HG03175 (cell line): ENCODE data around the gene FGD5.

ENCODE experiments used
- ATAC-seq: cut with Tn5 transposase; IDR thresholded peaks from one replicate; pipeline ENCODE4 v1.9.1; 2021; ENCODE audit warnings: mild to moderate bottlenecking, moderate library complexity; ENCODE audit not compliant: unreplicated experiment

FGD5 gene

DNA sequence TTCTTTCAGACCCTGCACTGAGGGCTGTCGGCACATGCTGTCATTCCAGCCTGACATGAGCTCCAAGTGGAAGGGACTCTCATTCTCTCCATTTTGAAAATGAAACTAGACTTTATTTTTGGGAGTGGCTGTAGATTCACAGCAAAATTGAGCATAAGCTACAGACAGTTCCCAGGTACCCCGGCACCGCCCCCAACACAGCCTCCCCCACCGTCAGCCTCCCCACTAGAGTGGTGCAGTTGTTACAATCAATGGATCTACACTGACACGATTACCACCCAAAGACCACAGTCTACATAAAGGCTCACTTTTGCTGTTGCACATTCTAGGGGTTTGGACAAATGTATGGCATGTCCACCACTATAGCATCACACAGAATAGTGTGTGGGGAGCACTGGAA, 29.5 kb upstream of the FGD5 start:
- no peak for ATAC-seq

GRCh38 chr3:14789640-14790285, 29.0 kb upstream of the FGD5 start:
- ATAC-seq: no peak

- no peak for ATAC-seq
Measured at GRCh38 chr3:14791343-14791945, 27.3 kb upstream of the FGD5 start.

DNA sequence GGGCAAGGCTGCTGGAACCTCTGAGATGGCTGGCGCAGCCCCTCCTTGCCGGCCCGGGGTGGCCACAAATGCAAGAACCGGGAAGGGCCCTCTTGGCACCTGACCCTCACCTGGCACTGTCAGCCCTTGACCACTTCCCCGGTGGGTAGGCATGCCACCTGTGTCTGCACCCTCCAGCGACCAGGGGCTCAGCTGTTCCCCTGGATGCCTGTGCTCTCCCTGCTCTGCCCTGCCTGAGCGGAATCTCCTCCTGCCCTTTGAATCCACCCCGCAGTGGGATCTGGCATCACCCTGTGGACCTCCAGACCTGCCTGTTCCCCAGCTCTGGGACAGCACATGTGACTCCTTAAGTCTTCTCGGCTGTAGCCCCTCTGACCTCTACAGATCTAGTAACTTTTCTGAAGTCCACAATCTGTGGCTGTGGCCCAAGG, 26.1 kb upstream of the FGD5 start:
- ATAC-seq: no peak

DNA sequence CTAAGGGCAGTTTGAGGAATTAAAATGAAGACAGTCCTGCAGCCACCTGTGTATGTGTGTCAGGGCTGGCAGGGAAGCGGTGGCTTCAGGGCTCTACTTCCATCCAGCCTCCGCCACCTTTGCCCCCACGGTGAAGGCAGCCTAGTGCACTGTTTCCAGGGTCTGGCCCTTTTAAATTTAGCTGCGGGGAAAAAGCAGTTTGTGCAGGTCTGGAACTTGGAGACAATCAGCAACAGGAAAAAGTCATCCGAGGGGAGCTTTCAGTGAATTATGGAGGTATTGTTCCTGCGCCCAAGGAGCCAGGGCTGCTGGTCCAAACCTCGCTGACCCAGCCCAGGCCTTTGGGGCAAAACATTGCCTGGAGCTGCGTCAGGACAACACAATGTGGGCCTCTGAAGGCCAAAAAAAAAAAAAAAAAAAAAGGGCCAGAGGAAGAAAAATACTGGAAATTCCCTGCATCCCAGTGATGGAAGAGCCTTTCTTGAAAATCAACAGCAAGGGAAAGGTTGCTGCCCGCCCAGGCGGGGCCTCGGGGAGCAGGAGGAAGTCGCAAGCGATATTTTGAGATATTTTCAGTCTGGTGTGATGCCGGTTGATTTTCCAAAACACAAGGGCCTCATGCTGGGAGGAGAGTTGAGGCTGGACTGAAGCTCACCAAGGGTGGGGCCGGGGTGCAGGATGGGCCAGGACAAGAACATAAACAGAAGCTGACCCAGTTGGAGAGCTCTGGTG, 25.5 kb upstream of the FGD5 start:
- ATAC-seq: no peak

DNA sequence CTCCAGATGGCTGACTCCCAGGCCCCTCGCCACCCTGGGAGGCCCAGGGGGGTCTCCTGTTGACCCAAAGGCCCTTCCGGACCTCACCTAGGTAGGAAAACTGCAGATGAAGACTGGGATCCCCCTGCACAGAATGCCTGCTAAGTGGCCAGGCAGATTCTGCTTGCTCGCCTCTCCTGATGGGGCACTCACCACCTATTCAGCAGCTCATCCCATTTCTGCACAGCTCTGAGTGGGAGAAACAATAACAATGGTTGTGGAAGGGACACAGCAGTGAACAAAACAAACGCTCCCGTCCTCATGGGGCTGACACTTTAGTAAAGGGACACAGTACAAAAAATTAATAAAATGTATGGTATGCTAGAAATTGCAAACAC, 24.9 kb upstream of the FGD5 start:
- ATAC-seq: no peak

DNA sequence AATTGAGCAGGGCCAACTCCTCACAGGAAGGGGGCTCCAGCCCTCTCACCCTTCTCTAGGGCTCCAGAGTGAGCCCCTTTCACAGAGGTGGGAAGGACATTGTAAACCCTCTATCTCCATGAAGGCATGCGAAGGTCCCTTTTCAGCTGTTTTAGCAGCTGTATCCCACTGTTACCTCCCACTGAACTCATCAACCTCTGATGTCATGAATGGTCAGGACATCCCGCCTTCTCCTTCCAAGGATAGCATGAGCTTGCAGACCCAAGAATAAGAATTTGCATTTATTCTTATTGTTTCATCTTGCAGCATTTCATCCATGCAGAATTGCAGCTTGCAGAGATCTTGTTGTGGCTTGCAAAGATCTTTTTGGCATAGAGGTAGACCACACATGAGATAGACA, 24.3 kb upstream of the FGD5 start:
- no peak for ATAC-seq

DNA sequence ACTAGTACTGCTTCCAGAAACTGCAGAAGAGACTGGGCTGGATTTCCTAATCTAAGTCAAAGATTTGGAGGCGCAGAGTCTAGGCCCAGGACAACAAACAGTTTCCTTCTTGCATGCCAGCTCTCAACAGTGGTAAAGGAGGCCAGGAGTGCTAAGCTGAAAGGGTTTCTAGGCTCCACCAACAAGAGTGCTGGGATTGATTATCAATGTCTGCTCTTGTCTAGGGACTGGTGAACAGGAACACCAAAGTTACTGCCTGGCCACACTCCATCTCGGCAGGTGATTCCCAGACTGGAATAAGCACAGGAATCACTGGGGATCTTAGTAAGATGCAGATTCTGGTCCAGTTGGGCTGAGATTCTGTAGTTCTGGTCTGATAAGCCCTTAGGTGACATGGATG, 22.8 kb upstream of the FGD5 start:
- no peak for ATAC-seq

GRCh38 chr3:14796403-14797077, 22.2 kb upstream of the FGD5 start:
- ATAC-seq: no peak

DNA sequence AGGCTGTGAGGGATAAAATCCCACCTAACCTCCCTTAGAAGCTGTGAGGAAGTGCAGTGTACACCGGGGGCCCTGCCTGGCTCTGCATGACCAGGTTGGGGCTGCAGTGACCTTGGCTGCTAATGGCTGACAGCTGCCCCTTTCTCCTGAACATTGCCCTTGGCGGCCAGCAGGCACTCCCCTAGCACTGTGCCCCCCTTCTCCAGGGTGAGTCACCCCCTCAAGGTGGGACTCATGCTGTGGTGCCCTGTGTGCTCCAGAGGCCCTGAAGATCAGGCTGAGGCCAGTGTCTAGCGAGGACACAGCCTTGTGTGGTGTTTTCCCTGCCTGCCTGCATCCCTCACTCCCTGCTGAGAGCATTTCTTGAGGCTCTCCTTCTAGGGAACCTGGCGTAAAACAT, 21.0 kb upstream of the FGD5 start:
- no peak for ATAC-seq

DNA sequence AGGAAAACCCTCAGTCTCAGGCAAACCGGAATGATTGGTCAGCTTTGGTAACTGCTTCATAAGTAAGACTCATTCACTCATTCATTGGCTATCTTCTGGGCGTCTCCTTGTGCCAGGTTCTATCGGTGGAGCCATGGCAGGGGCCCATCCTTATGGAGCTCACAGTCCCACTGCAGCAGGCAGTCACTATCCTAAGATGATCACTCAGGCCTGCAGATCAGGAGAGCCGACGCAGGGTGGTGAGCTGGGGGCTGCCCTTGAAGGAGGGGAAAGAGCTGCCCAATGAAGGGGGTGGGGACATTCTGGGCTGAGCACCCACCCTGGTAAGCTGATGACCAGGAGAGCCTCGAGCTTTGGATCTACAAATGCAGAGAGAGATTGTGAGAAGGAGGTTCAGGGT, 20.5 kb upstream of the FGD5 start:
- no peak for ATAC-seq

GRCh38 chr3:14799146-14799545, 19.6 kb upstream of the FGD5 start:
- ATAC-seq: no peak

DNA sequence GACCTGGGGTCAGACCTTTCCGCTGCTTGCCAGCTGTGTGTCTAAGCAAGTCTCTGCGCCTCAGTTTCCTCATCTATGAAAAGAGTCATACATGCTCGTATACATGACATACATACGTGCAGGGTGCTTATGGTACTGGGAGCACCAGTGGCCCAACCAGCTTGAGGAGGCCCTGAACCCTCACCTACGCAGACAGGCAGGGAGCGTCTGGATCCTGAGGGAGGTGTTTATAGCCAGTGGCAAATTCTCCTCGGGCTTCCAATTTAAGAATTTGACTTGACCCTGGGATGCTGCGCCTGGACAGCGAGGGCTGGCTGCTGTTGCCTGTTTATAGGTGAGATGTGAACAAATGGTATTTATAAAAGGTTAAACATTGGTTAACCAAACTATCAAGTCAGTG, 17.7 kb upstream of the FGD5 start:
- no peak for ATAC-seq

- no peak for ATAC-seq
Measured at GRCh38 chr3:14801668-14802380, 16.9 kb upstream of the FGD5 start.

- ATAC-seq: no peak
Measured at GRCh38 chr3:14802381-14802731, 16.4 kb upstream of the FGD5 start.

- no peak for ATAC-seq
Measured at GRCh38 chr3:14803101-14803980, 15.4 kb upstream of the FGD5 start.

DNA sequence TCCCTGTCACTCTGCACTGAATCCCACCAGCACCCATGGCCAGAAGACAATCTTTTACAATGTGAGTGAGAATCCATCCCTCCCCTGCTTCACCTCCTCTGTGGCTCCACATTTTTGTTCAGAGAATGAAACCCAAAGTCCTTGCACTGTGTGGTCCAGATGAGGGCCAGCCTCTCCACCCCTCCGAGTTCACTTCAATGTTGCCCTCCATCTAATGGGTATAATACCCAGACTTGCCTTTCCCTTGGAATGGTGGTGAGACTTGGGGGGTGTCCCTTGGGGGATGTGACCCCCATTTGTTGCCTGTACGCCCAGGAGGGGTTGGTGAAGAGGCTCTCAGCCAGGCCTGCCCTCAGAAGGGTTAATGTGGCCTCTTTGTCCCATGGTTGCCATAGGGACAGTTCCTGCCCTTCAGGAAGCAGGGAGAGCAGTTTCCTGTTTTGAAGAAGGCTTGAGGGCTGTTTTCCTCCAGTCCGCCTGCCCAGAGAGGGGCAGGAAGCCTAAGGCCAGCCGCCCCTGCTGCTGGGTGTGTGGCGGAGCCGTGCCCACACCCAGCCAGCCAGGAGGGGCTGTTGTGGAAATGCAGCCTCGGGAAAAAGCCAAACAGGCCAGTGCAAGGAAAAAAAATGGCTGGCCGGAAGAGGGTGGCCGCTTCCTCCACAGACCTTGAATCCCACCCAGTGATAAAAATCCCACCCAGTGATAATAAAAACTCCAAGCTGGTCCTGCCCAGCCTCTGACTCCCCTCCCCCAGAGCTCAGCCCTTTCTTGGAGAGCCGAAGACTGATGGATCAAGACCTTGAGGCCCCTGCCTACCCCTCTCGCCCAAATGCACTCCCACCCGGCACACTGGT, 14.6 kb upstream of the FGD5 start:
- no peak for ATAC-seq

DNA sequence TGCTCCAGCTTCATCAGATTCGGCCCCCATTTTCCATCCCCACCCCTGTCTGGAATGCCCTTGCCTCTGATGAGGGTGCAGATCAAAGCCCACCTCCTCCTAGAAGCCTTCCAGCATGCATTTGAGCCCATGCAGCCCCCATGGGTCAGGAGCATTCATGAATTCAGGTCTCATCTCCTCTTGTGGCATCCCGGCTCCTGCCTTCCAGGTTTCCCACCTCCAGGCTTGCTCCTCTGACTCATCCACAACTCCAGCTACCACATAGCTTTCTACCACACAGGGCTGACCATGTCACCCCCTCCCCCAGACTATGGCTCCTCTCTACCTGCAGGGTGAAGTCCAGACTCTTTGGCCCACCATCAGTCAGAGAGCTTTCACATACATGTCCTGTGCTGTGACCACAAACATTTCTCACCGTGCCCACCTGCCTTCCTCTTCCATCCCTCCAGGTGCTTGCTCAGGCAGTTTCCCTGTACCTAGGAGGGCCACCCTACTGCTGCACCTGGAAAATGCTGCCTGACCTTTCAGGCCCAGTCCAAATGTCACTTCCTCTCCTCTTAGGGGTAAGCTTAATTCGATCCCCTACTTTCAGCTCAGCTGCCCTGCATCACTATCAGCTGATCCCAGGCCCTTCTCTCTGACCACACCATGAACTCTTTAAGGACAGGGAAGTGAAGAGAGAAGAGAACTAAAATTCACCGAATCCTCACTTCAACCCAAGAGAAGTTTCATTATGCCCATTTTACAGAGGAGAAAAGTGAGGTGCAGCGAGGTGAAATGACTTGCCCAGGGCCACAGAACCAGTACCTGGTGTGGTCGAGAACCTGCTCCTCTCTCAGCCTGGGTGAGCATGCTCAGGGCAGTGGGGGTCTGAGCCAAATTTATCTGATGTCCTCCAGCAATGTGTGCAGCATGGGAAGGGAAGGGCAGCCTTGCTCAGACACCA, 13.7 kb upstream of the FGD5 start:
- no peak for ATAC-seq
